ENCODE results near the gene MSRB3. TPM values are rescaled to one million over a fixed set of nuclear protein-coding genes. Genes with fewer than 3 reads are reported as not detected.

Gene MSRB3
- total and polyA plus RNA-seq, 7 experiments from 2014 or later, result 0.37 to 1.8 TPM; not detected in 5

DNA sequence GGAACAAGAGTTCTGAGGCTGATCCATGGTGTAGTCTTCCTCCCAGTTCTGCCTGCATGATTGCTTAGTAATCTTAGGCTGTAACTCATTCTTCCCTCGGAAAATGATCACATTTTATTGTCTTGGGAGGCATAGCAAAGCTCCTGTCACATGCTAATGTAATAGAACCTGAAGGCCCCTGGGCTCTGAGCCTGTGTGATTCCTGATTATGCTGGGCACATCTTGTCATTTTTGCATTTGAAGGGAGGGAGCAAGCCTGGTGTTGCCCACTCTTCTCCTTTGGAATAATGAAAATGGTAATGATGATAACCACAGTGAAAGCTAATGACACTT lies 215.4 kb downstream of the MSRB3 start:
- no peak for ATAC-seq
- H3K36me3 ChIP-seq (ENCODE audit: control insufficient read depth in 2 of 3, insufficient read depth in 3 of 3, low read length in 3 of 3), result no peaks in the 10 kb centered on the region
- H3K27ac ChIP-seq (ENCODE audit: low read depth, low read length), result no peak overlapping the region
- Mint-ChIP-seq H3K27ac (no peak overlapping the region), H3K4me1 (peaks cover 0 to 3% (median 0%) of the 10 kb centered on the region in 7 donors), H3K9me3 (peaks cover 0 to 6% (median 0%) of the 10 kb centered on the region in 11 donors), H3K4me3 (no peak overlapping the region), H3K36me3 (no peaks in the 10 kb centered on the region), H3K27me3 (peaks cover 0 to 26% (median 12%) of the 10 kb centered on the region in 5 donors)
- intact Hi-C loops (cut with micrococcal nuclease), result loop anchor here in 1 of 2 donors (10.0 kb wide), 1 partner anchor 1329 kb away; no protein-coding TSS in a partner anchor
- DNase-seq, result no peak
- H3K4me1 ChIP-seq (ENCODE audit: control insufficient read depth in 2 of 2, insufficient read depth in 2 of 2, low read length in 2 of 2), result no peaks in the 10 kb centered on the region
- H3K27me3 ChIP-seq (ENCODE audit: control insufficient read depth in 2 of 2, insufficient read depth in 2 of 2, low read length in 2 of 2), result no peaks in the 10 kb centered on the region
- ChIA-PET POLR2A (no interaction called here), CTCF (no interaction called here)
- H3K4me3 ChIP-seq (ENCODE audit: low read length), result no peak overlapping the region
- no peaks in the 10 kb centered on the region for H3K9me3 ChIP-seq (ENCODE audit: control insufficient read depth in 2 of 3, low read length in 3 of 3)

GRCh38 chr12:65494537-65494936 lies 216.1 kb downstream of the MSRB3 start:
- Histone ChIP-seq H3K9me3 (ENCODE audit: control insufficient read depth in 2 of 3, low read length in 3 of 3) (no peaks in the 10 kb centered on the region), H3K36me3 (ENCODE audit: control insufficient read depth in 2 of 3, insufficient read depth in 3 of 3, low read length in 3 of 3) (no peaks in the 10 kb centered on the region), H3K27me3 (ENCODE audit: control insufficient read depth in 2 of 2, insufficient read depth in 2 of 2, low read length in 2 of 2) (no peaks in the 10 kb centered on the region), H3K27ac (ENCODE audit: low read depth, low read length) (no peak overlapping the region), H3K4me3 (ENCODE audit: low read length) (no peak overlapping the region), H3K4me1 (ENCODE audit: control insufficient read depth in 2 of 2, insufficient read depth in 2 of 2, low read length in 2 of 2) (no peaks in the 10 kb centered on the region)
- Mint-ChIP-seq H3K27me3 (peaks cover 0 to 29% (median 14%) of the 10 kb centered on the region in 5 donors), H3K4me3 (no peak overlapping the region), H3K9me3 (peaks cover 0 to 6% (median 0%) of the 10 kb centered on the region in 11 donors), H3K4me1 (peaks cover 0 to 3% (median 0%) of the 10 kb centered on the region in 7 donors), H3K27ac (no peak overlapping the region), H3K36me3 (no peaks in the 10 kb centered on the region)
- CTCF ChIA-PET, result no interaction called here
- POLR2A ChIA-PET, result no interaction called here
- intact Hi-C loops (cut with micrococcal nuclease), result loop anchor here in 1 of 2 donors (10.0 kb wide), 1 partner anchor 1330 kb away; no protein-coding TSS in a partner anchor
- no peak for DNase-seq
- ATAC-seq, result no peak

DNA sequence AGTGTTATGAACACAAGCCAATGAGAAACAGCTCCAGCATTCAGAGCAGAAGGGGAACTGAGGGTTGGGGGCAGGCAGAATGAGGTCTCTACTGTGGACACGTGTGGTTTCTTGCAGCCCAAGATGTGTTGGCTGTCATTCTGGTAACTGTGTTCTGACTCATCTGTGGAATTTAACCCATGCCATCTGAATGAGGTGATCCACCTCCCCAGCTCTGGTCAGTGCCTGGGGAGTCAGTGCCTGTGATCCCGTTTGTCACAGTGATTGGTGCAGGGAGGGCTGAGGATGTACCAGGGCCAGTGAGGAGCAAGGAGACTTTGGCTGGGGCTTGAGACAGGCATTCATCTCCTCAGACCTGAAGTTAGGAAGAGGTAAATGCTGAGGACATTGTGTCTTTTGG lies 216.8 kb downstream of the MSRB3 start:
- no peak overlapping the region for H3K27ac ChIP-seq (ENCODE audit: low read depth, low read length)
- no peaks in the 10 kb centered on the region for H3K36me3 Mint-ChIP-seq
- peaks cover 0 to 3% (median 0%) of the 10 kb centered on the region in 7 donors for H3K4me1 Mint-ChIP-seq
- H3K4me1 ChIP-seq (ENCODE audit: control insufficient read depth in 2 of 2, insufficient read depth in 2 of 2, low read length in 2 of 2), result no peaks in the 10 kb centered on the region
- H3K4me3 ChIP-seq (ENCODE audit: low read length), result no peak overlapping the region
- no peaks in the 10 kb centered on the region for H3K9me3 ChIP-seq (ENCODE audit: control insufficient read depth in 2 of 3, low read length in 3 of 3)
- ATAC-seq (no peak), DNase-seq (no peak)
- no peak overlapping the region for H3K27ac Mint-ChIP-seq
- POLR2A ChIA-PET, result no interaction called here
- H3K27me3 ChIP-seq (ENCODE audit: control insufficient read depth in 2 of 2, insufficient read depth in 2 of 2, low read length in 2 of 2), result no peaks in the 10 kb centered on the region
- H3K36me3 ChIP-seq (ENCODE audit: control insufficient read depth in 2 of 3, insufficient read depth in 3 of 3, low read length in 3 of 3), result no peaks in the 10 kb centered on the region
- CTCF ChIA-PET, result no interaction called here
- intact Hi-C loops (cut with micrococcal nuclease), result loop anchor here in 1 of 2 donors (10.0 kb wide), 1 partner anchor 1330 kb away; no protein-coding TSS in a partner anchor
- peaks cover 0 to 6% (median 0%) of the 10 kb centered on the region in 11 donors for H3K9me3 Mint-ChIP-seq
- no peak overlapping the region for H3K4me3 Mint-ChIP-seq
- H3K27me3 Mint-ChIP-seq, result peaks cover 0 to 29% (median 14%) of the 10 kb centered on the region in 5 donors

DNA sequence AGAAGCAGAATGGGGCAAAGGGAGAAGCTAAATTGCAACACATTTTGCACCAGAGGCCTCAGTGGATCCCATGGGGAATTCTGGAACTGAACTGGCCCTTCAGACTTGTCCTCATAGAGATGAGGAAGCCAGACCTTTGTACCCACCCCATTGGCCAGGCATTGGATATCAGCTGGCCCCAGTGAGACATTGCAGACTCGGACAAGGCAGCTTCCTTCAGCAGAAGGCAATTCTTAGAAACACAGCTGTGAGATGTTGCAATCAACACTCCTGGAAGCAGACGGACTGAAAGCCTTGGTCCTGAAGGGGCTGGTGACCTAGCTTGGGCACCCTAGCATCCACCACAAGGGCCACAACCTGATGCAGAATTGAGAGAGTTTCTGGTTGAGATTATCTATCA lies 218.1 kb downstream of the MSRB3 start:
- Histone ChIP-seq H3K4me3 (ENCODE audit: low read length) (no peak overlapping the region), H3K9me3 (ENCODE audit: control insufficient read depth in 2 of 3, low read length in 3 of 3) (no peaks in the 10 kb centered on the region), H3K36me3 (ENCODE audit: control insufficient read depth in 2 of 3, insufficient read depth in 3 of 3, low read length in 3 of 3) (no peaks in the 10 kb centered on the region), H3K27me3 (ENCODE audit: control insufficient read depth in 2 of 2, insufficient read depth in 2 of 2, low read length in 2 of 2) (no peaks in the 10 kb centered on the region), H3K4me1 (ENCODE audit: control insufficient read depth in 2 of 2, insufficient read depth in 2 of 2, low read length in 2 of 2) (no peaks in the 10 kb centered on the region), H3K27ac (ENCODE audit: low read depth, low read length) (no peak overlapping the region)
- peaks cover 0 to 29% (median 14%) of the 10 kb centered on the region in 5 donors for H3K27me3 Mint-ChIP-seq
- intact Hi-C loops (cut with micrococcal nuclease), result loop anchor here in 1 of 2 donors (10.0 kb wide), 1 partner anchor 1332 kb away; no protein-coding TSS in a partner anchor
- ChIA-PET CTCF (no interaction called here), POLR2A (no interaction called here)
- peaks cover 0 to 3% (median 0%) of the 10 kb centered on the region in 7 donors for H3K4me1 Mint-ChIP-seq
- no peak overlapping the region for H3K27ac Mint-ChIP-seq
- H3K4me3 Mint-ChIP-seq, result no peak overlapping the region
- H3K9me3 Mint-ChIP-seq, result peaks cover 0 to 4% (median 0%) of the 10 kb centered on the region in 11 donors
- DNase-seq (no peak), ATAC-seq (no peak)
- H3K36me3 Mint-ChIP-seq, result no peaks in the 10 kb centered on the region

DNA sequence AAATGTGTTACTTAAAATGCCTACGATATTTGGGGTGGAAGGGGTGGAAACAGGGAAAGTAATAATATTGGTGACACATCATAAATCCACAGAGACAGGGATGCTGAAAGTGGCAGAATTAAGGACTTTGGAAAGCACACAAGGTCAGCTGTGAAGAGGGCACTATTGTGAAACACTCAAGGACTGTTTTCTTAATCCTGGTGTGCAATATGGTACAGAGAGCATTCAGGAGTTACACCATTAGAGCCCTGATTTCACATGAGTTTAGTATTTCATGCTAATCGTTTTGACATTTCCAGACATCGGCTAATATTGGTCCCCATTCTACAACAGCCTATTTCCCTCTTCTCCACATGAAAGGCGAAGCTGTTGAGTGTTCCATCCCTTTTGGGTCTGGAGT lies 219.2 kb downstream of the MSRB3 start:
- no peaks in the 10 kb centered on the region for H3K9me3 ChIP-seq (ENCODE audit: control insufficient read depth in 2 of 3, low read length in 3 of 3)
- H3K36me3 Mint-ChIP-seq, result no peaks in the 10 kb centered on the region
- no peaks in the 10 kb centered on the region for H3K36me3 ChIP-seq (ENCODE audit: control insufficient read depth in 2 of 3, insufficient read depth in 3 of 3, low read length in 3 of 3)
- ChIA-PET CTCF (no interaction called here), POLR2A (no interaction called here)
- ATAC-seq, result no peak
- H3K4me3 ChIP-seq (ENCODE audit: low read length), result no peak overlapping the region
- no peak overlapping the region for H3K27ac ChIP-seq (ENCODE audit: low read depth, low read length)
- H3K27me3 ChIP-seq (ENCODE audit: control insufficient read depth in 2 of 2, insufficient read depth in 2 of 2, low read length in 2 of 2), result no peaks in the 10 kb centered on the region
- peaks cover 0 to 25% (median 14%) of the 10 kb centered on the region in 5 donors for H3K27me3 Mint-ChIP-seq
- H3K4me1 Mint-ChIP-seq, result no peaks in the 10 kb centered on the region
- H3K9me3 Mint-ChIP-seq, result peaks cover 0 to under 1% (median 0%) of the 10 kb centered on the region in 11 donors
- no peaks in the 10 kb centered on the region for H3K4me1 ChIP-seq (ENCODE audit: control insufficient read depth in 2 of 2, insufficient read depth in 2 of 2, low read length in 2 of 2)
- intact Hi-C loops (cut with micrococcal nuclease), result loop anchor here in 1 of 2 donors (10.0 kb wide), 1 partner anchor 1333 kb away; no protein-coding TSS in a partner anchor
- H3K4me3 Mint-ChIP-seq, result no peak overlapping the region
- no peak overlapping the region for H3K27ac Mint-ChIP-seq
- DNase-seq, result no peak

DNA sequence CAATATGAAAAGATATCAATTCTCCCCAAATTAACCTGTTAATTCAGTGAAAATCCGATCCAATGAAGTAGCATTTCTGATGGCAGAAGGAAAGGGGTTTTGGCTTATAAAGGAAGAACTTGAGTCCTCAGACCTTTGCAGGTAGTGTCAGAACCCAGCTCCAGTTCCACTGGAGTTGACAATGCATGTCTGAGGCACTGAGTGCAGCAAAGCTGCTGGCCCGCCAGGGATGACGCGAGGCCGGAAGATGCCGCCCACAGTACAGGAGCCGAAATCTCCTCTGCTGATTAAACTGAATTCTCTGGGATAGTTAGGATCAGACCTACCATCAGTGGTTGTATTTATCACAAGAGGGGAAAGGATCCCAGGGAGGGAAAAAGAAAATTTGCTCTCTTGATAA lies 220.7 kb downstream of the MSRB3 start:
- Histone ChIP-seq H3K9me3 (ENCODE audit: control insufficient read depth in 2 of 3, low read length in 3 of 3) (no peaks in the 10 kb centered on the region), H3K27me3 (ENCODE audit: control insufficient read depth in 2 of 2, insufficient read depth in 2 of 2, low read length in 2 of 2) (no peaks in the 10 kb centered on the region), H3K4me1 (ENCODE audit: control insufficient read depth in 2 of 2, insufficient read depth in 2 of 2, low read length in 2 of 2) (no peaks in the 10 kb centered on the region), H3K27ac (ENCODE audit: low read depth, low read length) (no peak overlapping the region), H3K4me3 (ENCODE audit: low read length) (no peak overlapping the region), H3K36me3 (ENCODE audit: control insufficient read depth in 2 of 3, insufficient read depth in 3 of 3, low read length in 3 of 3) (no peaks in the 10 kb centered on the region)
- DNase-seq, result no peak
- H3K27ac Mint-ChIP-seq, result no peak overlapping the region
- intact Hi-C loops (cut with micrococcal nuclease), result loop anchor here in 1 of 2 donors (10.0 kb wide), 1 partner anchor 1334 kb away; no protein-coding TSS in a partner anchor
- no peaks in the 10 kb centered on the region for H3K4me1 Mint-ChIP-seq
- POLR2A ChIA-PET, result no interaction called here
- H3K9me3 Mint-ChIP-seq, result no peaks in the 10 kb centered on the region
- ATAC-seq, result no peak
- CTCF ChIA-PET, result no interaction called here
- H3K27me3 Mint-ChIP-seq, result peaks cover 0 to 30% (median 14%) of the 10 kb centered on the region in 5 donors
- no peak overlapping the region for H3K4me3 Mint-ChIP-seq
- no peaks in the 10 kb centered on the region for H3K36me3 Mint-ChIP-seq
